HG02763 (cell line): Measurements from ENCODE around the gene STK40.

Experiments
- ATAC-seq: cut with Tn5 transposase; IDR thresholded peaks from one replicate; pipeline ENCODE4 v1.9.1; 2021; ENCODE audit warnings: mild to moderate bottlenecking, moderate library complexity; ENCODE audit not compliant: unreplicated experiment

The STK40 gene

GRCh38 chr1:36385410-36386264 lies at the start of gene STK40:
Gene STK40 (minus strand): TSS chr1:36385924. CDS start chr1:36361332, 24,592 bp downstream.
- ATAC-seq = peak; percentile 82

GRCh38 chr1:36433102-36433501 lies 47.4 kb upstream of the STK40 start:
- ATAC-seq = no peak

- no peak for ATAC-seq
Measured at GRCh38 chr1:36432616-36433015, 46.9 kb upstream of the STK40 start.

GRCh38 chr1:36425791-36426190 lies 40.1 kb upstream of the STK40 start:
- ATAC-seq = no peak

DNA sequence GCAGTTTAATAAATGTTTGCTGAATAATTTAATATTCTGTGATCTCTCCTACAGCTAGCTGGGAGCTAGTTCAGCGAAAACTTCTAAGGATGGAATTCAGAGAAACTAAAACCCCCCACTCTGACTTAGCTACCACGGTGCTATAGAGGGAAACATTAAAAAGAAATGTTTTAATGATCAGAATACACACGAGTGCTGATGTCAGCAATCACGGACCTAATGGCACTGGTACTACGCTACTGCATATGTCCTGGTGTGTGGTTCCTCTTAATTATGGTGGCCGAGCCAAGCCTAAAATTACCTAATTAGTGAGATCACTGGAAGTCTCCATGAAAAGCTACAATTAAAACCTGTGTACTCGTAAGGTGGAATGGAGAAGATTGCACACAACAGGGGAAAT lies 35.9 kb upstream of the STK40 start:
- ATAC-seq = no peak

- no peak for ATAC-seq
Measured at GRCh38 chr1:36420836-36421317, 35.2 kb upstream of the STK40 start.

GRCh38 chr1:36420409-36420808 lies 34.7 kb upstream of the STK40 start:
- no peak for ATAC-seq

GRCh38 chr1:36419569-36419968 lies 33.8 kb upstream of the STK40 start:
- ATAC-seq = no peak

GRCh38 chr1:36419140-36419539 lies 33.4 kb upstream of the STK40 start:
- ATAC-seq = no peak

- ATAC-seq = no peak
Measured at GRCh38 chr1:36417931-36418330, 32.2 kb upstream of the STK40 start.

DNA sequence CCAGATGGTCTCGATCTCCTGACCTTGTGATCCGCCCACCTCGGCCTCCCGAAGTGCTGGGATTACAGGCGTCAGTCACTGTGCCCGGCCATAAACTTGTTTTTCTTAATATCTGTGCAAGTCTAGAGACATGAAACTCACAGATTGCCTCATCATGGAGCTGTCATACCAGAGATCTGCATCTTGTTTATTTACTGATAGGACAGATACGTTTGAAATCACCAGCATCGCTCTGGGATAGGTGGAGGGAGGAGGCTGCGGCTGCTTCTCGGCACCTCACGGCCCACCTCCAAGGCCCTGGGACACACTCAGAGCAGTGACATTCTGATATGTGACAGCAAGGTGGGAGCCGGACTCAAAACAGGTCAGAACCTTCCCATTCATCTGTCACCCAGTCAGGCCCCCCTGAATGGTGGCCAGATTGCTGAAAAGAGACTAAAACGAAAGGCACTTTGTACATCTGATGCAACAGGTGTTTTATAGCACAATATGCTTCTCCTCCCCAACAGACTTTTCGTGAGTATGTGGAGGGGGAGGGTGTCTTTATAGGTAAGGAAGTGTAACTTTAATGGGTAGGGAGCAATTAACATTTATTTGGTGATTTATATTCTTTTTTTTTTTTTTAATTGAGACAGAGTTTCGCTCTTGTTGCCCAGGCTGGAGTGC lies 30.1 kb upstream of the STK40 start:
- no peak for ATAC-seq

- ATAC-seq = no peak
Measured at GRCh38 chr1:36414384-36414783, 28.7 kb upstream of the STK40 start.

DNA sequence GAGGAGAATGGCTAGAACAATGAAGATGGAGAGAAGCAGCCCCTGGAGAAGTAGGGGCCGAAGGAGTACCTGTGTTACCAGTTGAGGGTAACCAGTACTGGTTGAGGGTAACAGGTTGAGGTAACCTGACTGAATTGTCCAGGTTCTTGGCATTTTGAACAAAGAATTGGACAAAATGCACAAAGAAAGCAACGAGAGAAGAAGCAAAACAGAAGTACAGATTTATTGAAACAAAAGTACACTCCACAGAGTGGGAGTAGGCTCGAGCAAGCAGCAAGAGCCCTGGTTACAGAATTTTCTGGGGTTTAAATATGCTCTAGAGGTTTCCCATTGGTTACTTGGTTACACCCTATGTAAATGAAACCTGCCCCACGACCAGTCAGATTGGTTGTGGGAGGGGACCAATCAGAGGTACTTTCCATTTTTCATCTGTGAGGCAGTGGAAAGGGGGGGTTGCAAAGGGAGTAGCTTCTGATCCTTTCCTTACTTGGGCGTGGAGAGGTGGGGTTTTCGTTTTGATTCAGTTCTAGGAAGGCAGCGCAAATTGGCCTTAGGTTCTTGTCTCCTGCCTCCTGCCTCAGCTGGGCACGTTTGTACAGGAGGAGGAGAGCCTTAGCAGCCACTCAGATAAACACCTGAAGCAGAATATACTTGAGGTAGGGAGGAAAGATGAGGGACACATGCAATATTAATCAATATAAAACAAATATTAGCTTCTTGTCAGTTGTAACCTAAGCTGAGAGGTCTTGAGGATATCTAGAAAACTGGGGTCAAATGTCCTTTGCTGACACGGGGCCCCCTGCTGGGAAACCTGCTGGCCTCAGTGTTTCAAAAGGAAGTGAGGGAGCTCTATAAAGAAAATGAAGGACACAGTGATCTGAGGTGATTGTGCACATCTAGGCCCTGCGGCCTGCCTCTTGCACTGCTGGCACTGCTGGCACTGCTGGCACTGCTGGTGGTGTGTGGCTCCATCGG lies 26.2 kb upstream of the STK40 start:
- no peak for ATAC-seq

GRCh38 chr1:36408479-36408878 lies 22.8 kb upstream of the STK40 start:
- ATAC-seq = no peak

GRCh38 chr1:36406440-36406839 lies 20.7 kb upstream of the STK40 start:
- ATAC-seq = no peak

- ATAC-seq = no peak
Measured at GRCh38 chr1:36402504-36402890, 16.8 kb upstream of the STK40 start.

DNA sequence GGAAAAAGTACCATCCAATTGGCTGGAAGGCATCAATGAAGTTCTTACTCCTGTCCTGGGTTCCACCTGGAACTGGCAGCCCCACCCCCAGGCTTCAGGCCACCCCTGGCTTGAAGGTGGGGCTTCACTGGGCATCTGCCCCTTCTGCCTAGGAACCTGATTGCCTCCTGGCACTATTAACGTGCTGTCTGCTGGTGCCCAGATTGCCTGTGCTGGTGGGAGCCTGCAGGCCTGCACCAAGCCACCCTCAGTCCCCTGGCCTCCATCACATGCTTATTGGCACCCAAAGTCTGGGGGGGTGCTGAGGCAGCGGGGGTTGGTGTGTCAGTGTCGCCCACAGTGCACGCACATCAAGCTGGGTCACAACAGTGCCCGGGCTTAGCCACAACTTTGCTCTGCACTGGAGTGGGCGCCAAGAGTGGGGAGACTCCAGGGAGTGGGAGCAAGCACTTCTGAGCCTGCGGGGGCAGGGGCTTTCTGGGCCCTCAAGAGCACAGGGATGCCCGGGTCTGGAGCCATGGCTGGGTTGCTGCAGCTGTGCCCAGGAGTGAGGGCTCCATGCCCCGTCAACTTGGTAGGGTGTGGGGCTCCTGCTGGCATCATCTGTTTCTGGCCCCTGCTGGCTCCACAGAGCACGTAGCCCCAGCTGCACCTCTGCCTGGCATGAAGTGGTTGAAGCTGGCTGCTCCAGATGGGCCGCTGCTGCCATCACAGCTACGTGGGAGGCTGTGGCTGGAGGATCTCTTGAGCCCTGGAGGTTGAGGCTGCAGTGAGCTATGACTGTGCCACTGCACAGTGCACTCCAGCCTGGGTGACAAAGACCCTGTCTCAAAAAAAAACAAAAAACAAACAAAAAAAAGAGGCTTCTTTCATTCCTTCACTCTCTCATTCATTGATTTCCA lies 16.1 kb upstream of the STK40 start:
- ATAC-seq = peak; percentile 1

- ATAC-seq = peak; percentile 66
Measured at GRCh38 chr1:36400825-36401601, 15.3 kb upstream of the STK40 start.

- ATAC-seq = no peak
Measured at GRCh38 chr1:36400514-36400824, 14.7 kb upstream of the STK40 start.
